ENCODE results near the gene FUBP1. TPM values are rescaled to one million over a fixed set of nuclear protein-coding genes. Genes with fewer than 3 reads are reported as not detected.
A peak's percentile ranks its signal among the peaks of the same experiment; 100 is the strongest.

Gene FUBP1
- total RNA-seq, 1 donor from 2014 or later, result 88.8 TPM

GRCh38 chr1:77951328-77951727 lies 27.5 kb downstream of the FUBP1 start:
- TF ChIP-seq CTCF (IDR thresholded peaks at IDR 0.05), result no peak
- DNase-seq (no peak), ATAC-seq (no peak)
- peaks cover 98% of the 10 kb centered on the region for H3K36me3 ChIP-seq
- no peaks in the 10 kb centered on the region for H3K9me3 ChIP-seq
- H3K4me3 ChIP-seq, result no peak overlapping the region
- no peaks in the 10 kb centered on the region for H3K27me3 ChIP-seq
- no peak overlapping the region for H3K27ac ChIP-seq
- intact Hi-C loops (cut with DNase I), result no loop called here
- peaks cover 7% of the 10 kb centered on the region for H3K4me1 ChIP-seq

DNA sequence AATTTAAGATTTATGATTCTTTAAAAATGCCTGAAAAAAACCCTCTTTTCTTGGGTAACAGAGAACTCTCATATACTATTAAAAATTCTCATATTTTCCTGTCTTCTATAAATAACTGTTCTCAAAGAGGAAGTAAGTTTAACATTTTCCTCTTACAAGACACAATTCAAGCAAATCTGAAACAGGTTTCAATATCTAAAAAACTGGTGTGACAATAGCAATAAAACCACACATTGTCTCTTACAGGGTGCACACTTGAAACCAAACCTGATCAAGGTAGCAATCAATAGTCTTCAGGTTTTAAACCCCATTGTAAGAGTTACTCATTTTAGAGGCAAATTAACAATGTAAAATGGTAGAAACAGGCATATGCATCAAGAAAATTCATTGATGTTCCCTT lies 28.0 kb downstream of the FUBP1 start:
- no peak for ATAC-seq
- no peak for DNase-seq
- intact Hi-C loops (cut with DNase I), result no loop called here
- Histone ChIP-seq H3K4me1 (peaks cover 7% of the 10 kb centered on the region), H3K27me3 (no peaks in the 10 kb centered on the region), H3K36me3 (peaks cover 98% of the 10 kb centered on the region), H3K4me3 (no peak overlapping the region), H3K27ac (no peak overlapping the region), H3K9me3 (no peaks in the 10 kb centered on the region)
- no peak for TF ChIP-seq CTCF (IDR thresholded peaks at IDR 0.05)

DNA sequence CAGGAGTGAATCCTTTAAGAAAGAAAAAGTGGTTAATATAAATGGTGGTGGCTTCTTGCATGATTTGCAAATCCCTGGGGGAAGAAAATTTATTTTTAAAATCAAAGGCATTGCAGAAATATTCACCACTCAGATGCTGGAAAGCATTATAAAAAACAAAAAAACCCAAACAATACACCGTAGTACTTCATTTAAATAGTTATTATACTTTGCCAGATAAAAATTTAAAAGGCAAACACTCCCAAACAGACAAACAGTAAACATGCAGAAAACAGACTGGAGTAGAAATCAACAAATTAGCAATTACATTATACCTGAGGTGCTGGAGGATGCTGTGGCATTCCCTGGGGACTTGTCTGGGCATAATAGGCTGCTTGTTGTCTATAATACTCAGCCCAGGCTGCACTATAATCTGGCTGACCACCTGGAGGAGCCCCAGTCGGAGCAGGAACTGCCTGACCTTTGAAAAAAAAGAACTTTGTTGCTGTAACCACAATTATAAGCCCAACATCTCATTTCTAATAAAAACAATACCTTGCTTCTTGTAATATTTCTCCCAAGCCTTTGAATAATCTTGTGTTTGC lies 29.9 kb downstream of the FUBP1 start:
- ATAC-seq (peak; percentile 31), DNase-seq (no peak)
- Histone ChIP-seq H3K4me1 (peaks cover 7% of the 10 kb centered on the region), H3K4me3 (no peak overlapping the region), H3K9me3 (no peaks in the 10 kb centered on the region), H3K36me3 (peaks cover 98% of the 10 kb centered on the region), H3K27me3 (no peaks in the 10 kb centered on the region), H3K27ac (no peak overlapping the region)
- intact Hi-C loops (cut with DNase I), result no loop called here
- TF ChIP-seq CTCF (IDR thresholded peaks at IDR 0.05), result peak; percentile 10

DNA sequence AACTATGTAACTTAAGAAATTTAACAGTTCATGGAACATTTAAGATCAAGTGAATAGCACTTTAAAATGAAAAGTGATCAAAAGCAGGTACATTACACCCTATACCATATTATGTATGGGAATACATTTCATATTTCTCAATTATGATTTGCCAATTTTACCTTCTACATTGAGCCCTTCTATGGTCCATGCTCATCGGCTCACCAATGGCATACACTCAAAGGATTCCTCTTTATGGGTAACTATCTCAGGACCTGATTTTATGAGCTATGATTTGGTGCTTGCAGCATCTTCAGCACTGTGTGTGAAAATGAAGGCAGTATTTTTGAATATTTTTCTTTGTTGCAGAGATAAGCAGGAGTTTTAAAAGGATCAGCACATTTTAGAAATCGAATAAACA lies 33.5 kb downstream of the FUBP1 start:
- Histone ChIP-seq H3K4me1 (peaks cover 7% of the 10 kb centered on the region), H3K27me3 (no peaks in the 10 kb centered on the region), H3K9me3 (no peaks in the 10 kb centered on the region), H3K36me3 (peaks cover 95% of the 10 kb centered on the region), H3K4me3 (no peak overlapping the region), H3K27ac (no peak overlapping the region)
- TF ChIP-seq CTCF (IDR thresholded peaks at IDR 0.05), result no peak
- ATAC-seq (no peak), DNase-seq (no peak)
- intact Hi-C loops (cut with DNase I), result no loop called here

GRCh38 chr1:77942400-77943140 lies 36.3 kb downstream of the FUBP1 start:
- H3K36me3 ChIP-seq, result peaks cover 69% of the 10 kb centered on the region
- DNase-seq (no peak), ATAC-seq (no peak)
- intact Hi-C loops (cut with DNase I), result no loop called here
- H3K9me3 ChIP-seq, result no peaks in the 10 kb centered on the region
- no peak overlapping the region for H3K27ac ChIP-seq
- H3K4me3 ChIP-seq, result no peak overlapping the region
- H3K27me3 ChIP-seq, result no peaks in the 10 kb centered on the region
- no peaks in the 10 kb centered on the region for H3K4me1 ChIP-seq
- no peak for TF ChIP-seq CTCF (IDR thresholded peaks at IDR 0.05)

Measured in upper lobe of right lung (tissue), 1 donor.